Fibroblast of lung (primary cell): ENCODE data around the gene ACVR2B. TPM values are rescaled to one million over a fixed set of nuclear protein-coding genes. Genes with fewer than 3 reads are reported as not detected.
"Not testable (repeated sequence)": the region's sequence is repeated elsewhere in the genome, so short reads cannot be mapped to it uniquely, and the experiment has no call there.

Experiments used
- DNase-seq, 2 donors: peaks; one replicate each; pipeline versions ENCODE4 v3.0.0 to v3.0.0-alpha.2; 2010; ENCODE audit warnings: low read depth in 2 of 2
- H2AFZ ChIP-seq: 2 replicates; pipeline ENCODE4 v1.5.1; 2012; ENCODE audit warnings: low read length, control low read depth, inconsistent platforms
- H3K27ac ChIP-seq: 2 replicates; pipeline ENCODE4 v1.5.1; 2011; ENCODE audit warnings: low read length, control low read depth; ENCODE audit not compliant: insufficient read depth
- H3K27me3 ChIP-seq: 2 replicates; pipeline ENCODE4 v1.5.1; 2011; ENCODE audit warnings: mild to moderate bottlenecking, low read length; ENCODE audit not compliant: control insufficient read depth, insufficient read depth
- H3K36me3 ChIP-seq: 2 replicates; pipeline ENCODE4 v1.5.1; 2011; ENCODE audit warnings: low read length; ENCODE audit not compliant: control insufficient read depth, insufficient read depth
- H3K4me1 ChIP-seq: 2 replicates; pipeline ENCODE4 v1.5.1; 2011; ENCODE audit warnings: low read length; ENCODE audit not compliant: control insufficient read depth, insufficient read depth; ENCODE audit errors: extremely low read depth
- H3K4me2 ChIP-seq: 2 replicates; pipeline ENCODE4 v1.5.1; 2011; ENCODE audit warnings: low read length, control low read depth; ENCODE audit not compliant: insufficient read depth; ENCODE audit errors: extremely low read depth
- H3K4me3 ChIP-seq, 4 experiments: fragments of 200-600 bp in 1 of 4; sonication (generic) in 1 of 4; replicated peaks in 1 of 4; 2 replicates each; pipeline ENCODE4 v1.5.1; 2011 to 2016; ENCODE audit warnings: low read length in 4 of 4, low read depth in 3 of 4, mild to moderate bottlenecking in 3 of 4, control low read depth in 2 of 4, inconsistent platforms in 1 of 4, mixed read lengths in 1 of 4; ENCODE audit not compliant: insufficient read depth in 1 of 4; ENCODE audit errors: control extremely low read depth in 1 of 4
- H3K79me2 ChIP-seq: 2 replicates; pipeline ENCODE4 v1.5.1; 2012; ENCODE audit warnings: mild to moderate bottlenecking, low read length, inconsistent platforms; ENCODE audit not compliant: control insufficient read depth, insufficient read depth
- H3K9ac ChIP-seq: 2 replicates; pipeline ENCODE4 v1.5.1; 2011; ENCODE audit warnings: mild to moderate bottlenecking, low read length, control low read depth; ENCODE audit not compliant: insufficient read depth
- H3K9me3 ChIP-seq: 2 replicates; pipeline ENCODE4 v1.5.1; 2012; ENCODE audit warnings: low read depth, low read length; ENCODE audit not compliant: control insufficient read depth, insufficient read depth
- H4K20me1 ChIP-seq: 2 replicates; pipeline ENCODE4 v1.5.1; 2011; ENCODE audit warnings: low read length; ENCODE audit not compliant: control insufficient read depth, insufficient read depth; ENCODE audit errors: extremely low read depth
- CTCF ChIP-seq, 2 donors: IDR thresholded peaks in 1 of 2; conservative IDR thresholded peaks in 1 of 2; 1 replicate in 1 of 2; 2 replicates in 1 of 2; pipeline ENCODE4 v1.5.1; 2011 to 2012; ENCODE audit warnings: low read length in 2 of 2, control low read depth in 1 of 2, inconsistent platforms in 1 of 2, low read depth in 1 of 2, mild to moderate bottlenecking in 1 of 2
- EZH2 ChIP-seq: IDR thresholded peaks from 2 replicates; pipeline ENCODE4 v1.5.1; 2012; ENCODE audit warnings: low read length, control low read depth, mild to moderate bottlenecking; ENCODE audit errors: missing control alignments
- polyA plus RNA-seq, 2 donors: library from polyadenylated mRNA; depleted of rRNA in 1 of 2; stranded (reverse) in 1 of 2; unstranded in 1 of 2; fragments of >200 nt; gene quantifications; 2 replicates each; pipeline ENCODE4 v1.2.1, GENCODE V29; 2011 to 2012; ENCODE audit warnings: missing spikeins in 1 of 2
- total RNA-seq: library from RNA; depleted of rRNA; stranded (reverse); fragments of >200 nt; gene quantifications from 2 replicates; pipeline ENCODE4 v1.2.1, GENCODE V29; 2014

ACVR2B gene
- total and polyA plus RNA-seq, 2 donors (not counting 1 experiment from before 2014, with no cell fraction given), result 0.60 to 2.6 TPM

- no peak for DNase-seq
- H3K27me3 ChIP-seq, result no peaks in the 10 kb centered on the region
- H3K27ac ChIP-seq, result no peak overlapping the region
- no peaks in the 10 kb centered on the region for H4K20me1 ChIP-seq
- H3K36me3 ChIP-seq, result no peaks in the 10 kb centered on the region
- TF ChIP-seq CTCF (conservative IDR thresholded peaks at IDR 0.05 in 1 of 2, IDR thresholded peaks at IDR 0.05 in 1 of 2; ENCODE audit: low read depth in 1 of 2, low read length in 2 of 2) (no peak), EZH2 (no peak)
- H3K9ac ChIP-seq, result no peak overlapping the region
- H3K4me1 ChIP-seq, result no peaks in the 10 kb centered on the region
- no peak overlapping the region for H3K4me3 ChIP-seq
- no peak overlapping the region for H3K4me2 ChIP-seq
- H3K9me3 ChIP-seq, result no peaks in the 10 kb centered on the region
- H3K79me2 ChIP-seq, result no peaks in the 10 kb centered on the region
- H2AFZ ChIP-seq, result no peak overlapping the region
Measured at GRCh38 chr3:38421679-38422336, 31.9 kb upstream of the ACVR2B start.

- not testable (repeated sequence) for H4K20me1 ChIP-seq, H3K4me2 ChIP-seq, H3K9ac ChIP-seq, H3K36me3 ChIP-seq, H2AFZ ChIP-seq, H3K79me2 ChIP-seq, DNase-seq, H3K4me3 ChIP-seq, H3K9me3 ChIP-seq, H3K4me1 ChIP-seq, H3K27me3 ChIP-seq, H3K27ac ChIP-seq
Measured at GRCh38 chr3:38426798-38427426, 26.8 kb upstream of the ACVR2B start.

DNA sequence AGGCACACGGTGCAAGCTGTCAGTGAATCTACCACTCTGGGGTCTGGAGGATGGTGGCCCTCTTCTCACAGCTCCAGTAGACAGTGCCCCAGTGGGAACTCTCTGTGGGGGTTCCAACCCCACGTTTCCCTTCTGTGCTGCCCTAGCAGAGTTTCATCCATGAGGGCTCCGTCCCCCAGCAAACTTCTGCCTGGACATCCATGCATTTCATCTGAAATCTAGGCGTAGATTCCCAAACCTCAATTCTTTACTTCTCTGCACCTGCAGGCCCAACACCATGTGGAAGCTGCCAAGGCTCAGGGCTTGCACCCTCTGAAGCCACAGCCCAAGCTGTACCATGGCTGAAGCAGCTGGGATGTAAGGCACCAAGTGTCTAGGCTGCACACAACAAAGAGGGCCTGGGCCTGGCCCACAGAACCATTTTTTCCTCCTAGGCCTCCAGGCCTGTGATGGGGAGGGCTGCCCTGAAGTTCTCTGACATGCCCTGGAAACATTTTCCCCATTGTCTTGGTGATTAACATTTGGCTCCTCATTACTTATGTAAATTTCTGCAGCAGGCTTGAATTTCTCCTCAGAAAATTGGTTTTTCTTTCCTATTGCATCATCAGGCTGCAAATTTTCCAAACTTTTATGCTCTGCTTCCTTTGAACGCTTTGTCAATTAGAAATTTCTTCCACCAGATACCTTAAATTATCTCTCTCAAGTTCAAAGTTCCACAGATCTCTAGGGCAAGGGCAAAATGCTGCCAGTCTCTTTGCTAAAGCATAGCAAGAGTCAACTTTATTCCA is 20.6 kb upstream of the ACVR2B start:
- not testable (repeated sequence) for H3K27me3 ChIP-seq, H3K9ac ChIP-seq, H3K36me3 ChIP-seq, DNase-seq, H2AFZ ChIP-seq, H3K4me1 ChIP-seq, H3K9me3 ChIP-seq, H3K79me2 ChIP-seq, H3K4me2 ChIP-seq, H3K27ac ChIP-seq, H3K4me3 ChIP-seq, H4K20me1 ChIP-seq

- not testable (repeated sequence) for H3K36me3 ChIP-seq
Measured at GRCh38 chr3:38433661-38434060, 20.0 kb upstream of the ACVR2B start.

GRCh38 chr3:38438436-38439069 is 15.1 kb upstream of the ACVR2B start:
- H2AFZ ChIP-seq, H3K4me3 ChIP-seq, H3K27me3 ChIP-seq, H3K9me3 ChIP-seq, H3K27ac ChIP-seq, H3K36me3 ChIP-seq, H3K79me2 ChIP-seq, H3K4me1 ChIP-seq, H4K20me1 ChIP-seq, H3K9ac ChIP-seq, H3K4me2 ChIP-seq: not testable (repeated sequence)
- DNase-seq, result peak; percentile 25 to 66

More at GRCh38 chr3:38433661-38434060, 20.0 kb upstream of the ACVR2B start:
- not testable (repeated sequence) for H3K4me1 ChIP-seq, DNase-seq, H3K4me3 ChIP-seq, H3K4me2 ChIP-seq, H3K27me3 ChIP-seq, H3K9me3 ChIP-seq, H3K27ac ChIP-seq, H2AFZ ChIP-seq, H3K79me2 ChIP-seq, H3K9ac ChIP-seq, H4K20me1 ChIP-seq
